ENCODE measurements around the gene TFR2. TPM values are rescaled to one million over a fixed set of nuclear protein-coding genes. Genes with fewer than 3 reads are reported as not detected.

Gene TFR2
- total RNA-seq, 2 donors from 2014 or later, result 4.5 to 6.1 TPM

Other genes starting within 250 kb of the TFR2 start
- 1 to 10 TPM; 5.1 TPM for gene ZCWPW1, start 212.8 kb downstream of the TFR2 start, total RNA-seq
- gene MEPCE, start 211.7 kb downstream of the TFR2 start, total RNA-seq, result 10 to 100 TPM; 66.1 to 66.8 TPM
- gene PPP1R35, start 205.1 kb downstream of the TFR2 start, total RNA-seq, result 10 to 100 TPM; 45.2 to 48.1 TPM
- 1 to 10 TPM; 1.4 to 1.7 TPM for gene SPACDR, start 177.3 kb downstream of the TFR2 start, total RNA-seq
- 100 to 1,000 TPM in 1 of 2 donors, 10 to 100 TPM in 1; 94.7 to 104 TPM for gene TSC22D4, start 162.3 kb downstream of the TFR2 start, total RNA-seq
- gene NYAP1, start 157.6 kb downstream of the TFR2 start, total RNA-seq, result 1 to 10 TPM; 1.3 TPM
- 10 to 100 TPM; 33.1 to 45.9 TPM for gene AGFG2, start 102.3 kb downstream of the TFR2 start, total RNA-seq
- gene SAP25, start 67.7 kb downstream of the TFR2 start, total RNA-seq, result 10 to 100 TPM; 33.1 to 43.1 TPM
- gene LRCH4, start 55.4 kb downstream of the TFR2 start, total RNA-seq, result 100 to 1,000 TPM; 284 to 305 TPM
- gene FBXO24, start 55.2 kb downstream of the TFR2 start, total RNA-seq, result under 1 TPM; 0.31 to 0.70 TPM
- 10 to 100 TPM; 12.6 to 14.7 TPM for gene PCOLCE, start 39.2 kb downstream of the TFR2 start, total RNA-seq
- 10 to 100 TPM; 16.4 to 16.5 TPM for gene MOSPD3, start 29.0 kb downstream of the TFR2 start, total RNA-seq
- gene ACTL6B, start 14.9 kb upstream of the TFR2 start, total RNA-seq, result not detected
- gene GNB2, start 32.2 kb upstream of the TFR2 start, total RNA-seq, result 100 to 1,000 TPM; 140 to 161 TPM
- gene GIGYF1, start 52.7 kb upstream of the TFR2 start, total RNA-seq, result 10 to 100 TPM; 70.3 to 71.5 TPM
- 10 to 100 TPM; 10.1 to 12.4 TPM for gene POP7, start 64.6 kb upstream of the TFR2 start, total RNA-seq
- not detected for gene EPO, start 78.9 kb upstream of the TFR2 start, total RNA-seq
- gene ZAN, start 92.0 kb upstream of the TFR2 start, total RNA-seq, result not detected
- gene EPHB4, start 186.0 kb upstream of the TFR2 start, total RNA-seq, result 1 to 10 TPM; 4.7 to 6.6 TPM
- gene SLC12A9, start 211.2 kb upstream of the TFR2 start, total RNA-seq, result 10 to 100 TPM; 43.9 to 50.9 TPM
- gene TRIP6, start 225.8 kb upstream of the TFR2 start, total RNA-seq, result 1 to 10 TPM; 8.5 to 9.8 TPM
- gene SRRT, start 233.6 kb upstream of the TFR2 start, total RNA-seq, result 100 to 1,000 TPM; 246 to 255 TPM
- 1 to 10 TPM; 1.6 to 2.2 TPM for gene UFSP1, start 248.2 kb upstream of the TFR2 start, total RNA-seq